Subcutaneous abdominal adipose tissue (tissue), 5 donors: Measurements from ENCODE around the gene GARNL3.
A peak's percentile ranks its signal among the peaks of the same experiment; 100 is the strongest.

Experiments used
- H3K27ac ChIP-seq: one replicate; pipeline ENCODE4 v1.7.0; 2013; ENCODE audit warnings: low read depth, mild to moderate bottlenecking, inconsistent platforms, low read length, moderate library complexity
- H3K27me3 ChIP-seq, 5 donors: one replicate each; pipeline ENCODE4 v1.7.0; 2013; ENCODE audit warnings: low read length in 5 of 5, inconsistent platforms in 1 of 5; ENCODE audit not compliant: control insufficient read depth in 5 of 5, insufficient read depth in 4 of 5
- H3K36me3 ChIP-seq, 5 donors: one replicate each; pipeline ENCODE4 v1.7.0; 2013; ENCODE audit warnings: low read length in 5 of 5; ENCODE audit not compliant: control insufficient read depth in 5 of 5, insufficient read depth in 5 of 5
- H3K4me1 ChIP-seq, 5 donors: one replicate each; pipeline ENCODE4 v1.7.0; 2013; ENCODE audit warnings: low read length in 5 of 5, mild to moderate bottlenecking in 3 of 5, moderate library complexity in 1 of 5; ENCODE audit not compliant: control insufficient read depth in 5 of 5, insufficient read depth in 5 of 5
- H3K4me3 ChIP-seq, 5 donors: one replicate each; pipeline ENCODE4 v1.7.0; 2013; ENCODE audit warnings: low read length in 5 of 5, low read depth in 1 of 5
- H3K9ac ChIP-seq, 5 donors: one replicate each; pipeline ENCODE4 v1.7.0; 2013; ENCODE audit warnings: low read length in 5 of 5, mild to moderate bottlenecking in 4 of 5, moderate library complexity in 3 of 5
- H3K9me3 ChIP-seq, 5 donors: one replicate each; pipeline ENCODE4 v1.7.0; 2013; ENCODE audit warnings: low read length in 5 of 5; ENCODE audit not compliant: control insufficient read depth in 5 of 5
- donor health status: healthy.
- donor health status: healthy.
- donor health status: healthy.
- donor health status: healthy.
- donor health status: healthy.

Gene GARNL3

DNA sequence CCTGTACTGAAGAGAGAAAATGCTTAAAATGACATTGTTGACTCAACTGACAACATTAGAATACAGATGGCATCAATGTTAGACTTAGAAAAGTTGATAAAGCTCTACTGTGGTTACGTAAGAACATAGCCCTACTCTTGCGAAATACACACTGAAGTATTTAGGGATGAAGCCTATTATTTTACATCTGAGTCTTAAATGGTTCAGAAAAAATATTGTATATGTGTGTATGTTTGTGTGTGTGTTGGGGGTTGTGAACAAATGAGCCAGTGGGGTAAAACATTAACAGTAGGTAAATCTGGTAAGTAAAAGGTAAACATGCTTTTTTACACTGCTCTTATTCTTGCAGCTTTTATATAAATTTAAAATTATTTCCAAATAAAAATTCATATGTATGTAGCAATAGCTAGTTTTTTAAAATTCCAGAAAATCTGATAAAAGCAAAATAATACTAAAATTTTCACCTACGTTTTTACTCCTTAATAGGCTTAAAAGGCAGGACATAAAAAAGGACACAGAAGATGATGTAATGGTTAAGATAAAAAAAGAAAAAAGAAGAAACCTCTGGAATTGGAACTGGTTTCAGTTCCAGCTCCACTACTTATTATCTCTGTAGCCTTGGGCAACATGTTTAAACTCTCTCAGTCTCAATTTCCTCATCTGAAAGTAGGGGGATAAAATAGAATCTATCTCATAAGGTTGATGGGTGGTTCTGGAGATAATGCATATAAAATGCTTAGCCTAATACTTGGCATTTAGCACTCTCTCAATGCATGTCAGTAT lies 44.3 kb downstream of the GARNL3 start:
- no peak overlapping the region for H3K9ac ChIP-seq
- no peak overlapping the region for H3K27ac ChIP-seq
- H3K27me3 ChIP-seq, result no peaks in the 10 kb centered on the region
- no peaks in the 10 kb centered on the region for H3K9me3 ChIP-seq
- peaks cover 3 to 21% (median 13%) of the 10 kb centered on the region in 5 donors for H3K4me1 ChIP-seq
- H3K36me3 ChIP-seq, result peaks cover 0 to 6% (median 0%) of the 10 kb centered on the region in 5 donors
- H3K4me3 ChIP-seq, result no peak overlapping the region

DNA sequence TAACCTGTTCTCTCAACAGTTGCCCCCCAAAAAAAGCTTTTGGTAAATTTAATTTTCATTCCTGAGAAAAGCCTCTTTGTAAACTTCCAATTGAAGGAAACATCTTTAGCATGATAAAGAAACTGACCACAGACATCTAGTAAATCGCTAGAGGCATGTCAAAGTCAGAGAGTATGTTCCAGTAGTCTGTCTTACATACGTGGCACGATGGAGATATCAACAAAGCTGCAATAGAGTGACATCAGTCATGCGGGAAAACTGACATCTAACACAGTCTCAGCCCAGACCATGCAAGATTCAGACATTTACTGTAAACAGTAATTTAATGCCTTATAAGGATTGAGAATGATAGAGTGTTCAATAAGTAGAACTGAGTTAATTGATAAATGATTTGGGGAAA lies 45.1 kb downstream of the GARNL3 start:
- H3K36me3 ChIP-seq, result peaks cover 0 to 10% (median 0%) of the 10 kb centered on the region in 5 donors
- peaks cover 3 to 21% (median 13%) of the 10 kb centered on the region in 5 donors for H3K4me1 ChIP-seq
- H3K4me3 ChIP-seq, result no peak overlapping the region
- H3K9me3 ChIP-seq, result no peaks in the 10 kb centered on the region
- H3K27me3 ChIP-seq, result no peaks in the 10 kb centered on the region
- no peak overlapping the region for H3K9ac ChIP-seq
- no peak overlapping the region for H3K27ac ChIP-seq

DNA sequence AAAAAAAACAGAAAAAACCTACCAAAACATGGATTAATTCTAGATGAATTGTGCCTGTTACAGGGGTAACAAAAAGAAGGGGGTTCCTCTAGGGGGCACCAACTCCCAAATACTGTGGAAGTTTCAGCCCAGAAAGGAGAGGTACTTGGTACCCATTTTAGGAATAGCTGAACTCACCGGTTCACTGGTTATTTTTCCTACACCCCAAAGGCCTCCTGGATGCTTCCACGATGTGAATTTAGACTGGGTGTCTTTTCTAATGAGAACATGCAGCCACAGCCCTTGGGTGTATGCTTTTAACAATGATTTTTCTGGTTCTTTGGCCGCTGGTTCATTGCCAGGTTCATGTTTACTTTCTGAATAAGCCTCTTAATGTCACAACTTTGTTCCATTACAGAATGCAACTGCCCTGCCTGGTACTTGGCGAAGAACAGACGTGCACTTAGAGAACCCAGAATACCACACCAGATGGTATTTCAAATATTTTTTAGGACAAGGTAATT lies 46.7 kb downstream of the GARNL3 start:
- Histone ChIP-seq H3K27ac (peak overlapping the region; percentile 67), H3K4me3 (peak overlapping the region in 1 of 5 donors; percentile 3), H3K4me1 (peaks cover 3 to 21% (median 13%) of the 10 kb centered on the region in 5 donors), H3K9ac (peak overlapping the region in 1 of 5 donors; percentile 28), H3K27me3 (no peaks in the 10 kb centered on the region), H3K36me3 (peaks cover 0 to 10% (median 0%) of the 10 kb centered on the region in 5 donors), H3K9me3 (no peaks in the 10 kb centered on the region)

DNA sequence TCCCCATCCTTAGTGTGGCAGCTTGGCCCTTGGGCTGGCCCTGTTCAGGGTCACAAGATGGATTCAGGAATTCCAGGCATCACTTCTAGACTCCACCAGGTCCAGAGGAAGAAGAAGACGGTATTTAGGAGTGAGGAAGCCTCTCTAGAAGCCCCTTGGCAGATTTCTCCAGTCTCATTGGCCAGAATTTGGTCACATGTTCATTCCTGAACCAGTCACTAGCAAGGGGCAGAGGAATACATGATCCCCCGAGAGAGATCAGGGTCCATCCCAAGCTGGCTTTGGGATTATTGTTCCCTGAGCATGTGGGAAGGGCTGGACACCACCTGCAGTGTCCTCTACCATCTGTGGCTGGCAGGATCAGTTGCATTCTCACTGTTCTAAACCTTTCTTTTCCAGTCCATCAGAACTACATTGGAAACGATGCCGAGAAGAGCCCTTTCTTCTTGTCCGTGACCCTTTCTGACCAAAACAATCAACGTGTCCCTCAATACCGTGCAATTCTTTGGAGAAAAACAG lies 48.5 kb downstream of the GARNL3 start:
- no peaks in the 10 kb centered on the region for H3K27me3 ChIP-seq
- peaks cover 0 to 10% (median 0%) of the 10 kb centered on the region in 5 donors for H3K36me3 ChIP-seq
- no peak overlapping the region for H3K27ac ChIP-seq
- H3K4me1 ChIP-seq, result peaks cover 3 to 27% (median 15%) of the 10 kb centered on the region in 5 donors
- H3K9me3 ChIP-seq, result no peaks in the 10 kb centered on the region
- H3K9ac ChIP-seq, result no peak overlapping the region
- H3K4me3 ChIP-seq, result no peak overlapping the region

DNA sequence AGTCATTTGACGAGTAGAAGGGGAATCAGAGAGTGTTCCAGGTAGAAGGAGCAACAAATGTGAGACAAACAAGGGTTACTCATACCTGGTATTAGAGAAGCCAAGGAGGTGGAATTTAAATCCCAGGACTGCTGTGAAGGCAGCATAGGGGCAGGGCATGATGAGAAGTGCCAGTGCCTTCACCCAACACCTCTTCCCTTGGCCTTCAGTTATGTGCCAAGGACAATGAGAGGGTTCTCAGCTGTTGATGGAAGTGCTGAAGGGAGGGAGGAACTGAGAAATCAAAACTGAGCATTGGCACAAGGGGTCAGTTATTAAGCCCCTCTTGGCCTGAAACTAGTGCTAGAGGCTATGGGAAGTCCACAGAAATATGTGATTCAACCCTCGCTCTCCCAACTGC lies 50.3 kb downstream of the GARNL3 start:
- peaks cover 0 to 10% (median 0%) of the 10 kb centered on the region in 5 donors for H3K36me3 ChIP-seq
- no peak overlapping the region for H3K27ac ChIP-seq
- peaks cover 3 to 27% (median 9%) of the 10 kb centered on the region in 5 donors for H3K4me1 ChIP-seq
- H3K9me3 ChIP-seq, result no peaks in the 10 kb centered on the region
- H3K9ac ChIP-seq, result no peak overlapping the region
- H3K27me3 ChIP-seq, result no peaks in the 10 kb centered on the region
- no peak overlapping the region for H3K4me3 ChIP-seq

DNA sequence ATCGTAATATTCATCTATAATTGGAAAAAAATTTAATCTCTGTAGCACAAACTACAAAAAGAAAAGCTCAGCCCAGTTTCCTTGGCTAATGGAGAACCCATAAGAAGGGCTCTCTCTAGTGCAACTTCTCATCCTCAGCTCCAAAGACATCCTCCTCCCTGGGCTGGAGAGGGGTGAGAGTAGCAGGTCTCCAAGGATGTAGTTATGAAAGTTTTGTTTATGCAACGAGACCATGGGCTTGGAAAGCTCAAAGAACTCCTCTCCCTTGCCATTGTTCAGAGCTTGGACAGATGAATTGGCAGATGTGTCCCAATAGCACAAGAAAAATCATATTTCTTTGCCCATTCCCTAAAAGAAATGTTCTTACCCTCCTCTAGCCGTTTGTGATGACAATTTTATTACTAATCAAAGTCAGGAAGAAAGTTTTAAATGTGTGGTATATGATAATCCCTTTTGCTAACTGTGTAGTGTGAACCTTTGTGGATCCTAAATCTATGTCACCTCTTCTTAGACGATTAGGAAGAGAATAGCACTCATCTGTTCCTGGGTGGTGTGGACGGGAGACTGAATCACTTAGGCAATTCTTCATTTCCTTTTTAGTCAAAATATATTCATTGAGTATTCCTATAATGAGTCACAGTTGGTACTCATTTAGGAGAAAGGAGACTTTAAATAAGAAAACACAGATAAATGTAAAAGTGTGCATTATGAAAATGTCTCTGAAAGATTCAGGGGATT lies 52.2 kb downstream of the GARNL3 start:
- peaks cover 0 to 10% (median 0%) of the 10 kb centered on the region in 5 donors for H3K36me3 ChIP-seq
- peaks cover 0 to 30% (median 2%) of the 10 kb centered on the region in 5 donors for H3K4me1 ChIP-seq
- H3K27ac ChIP-seq, result no peak overlapping the region
- H3K9me3 ChIP-seq, result no peaks in the 10 kb centered on the region
- no peak overlapping the region for H3K9ac ChIP-seq
- H3K27me3 ChIP-seq, result no peaks in the 10 kb centered on the region
- no peak overlapping the region for H3K4me3 ChIP-seq

DNA sequence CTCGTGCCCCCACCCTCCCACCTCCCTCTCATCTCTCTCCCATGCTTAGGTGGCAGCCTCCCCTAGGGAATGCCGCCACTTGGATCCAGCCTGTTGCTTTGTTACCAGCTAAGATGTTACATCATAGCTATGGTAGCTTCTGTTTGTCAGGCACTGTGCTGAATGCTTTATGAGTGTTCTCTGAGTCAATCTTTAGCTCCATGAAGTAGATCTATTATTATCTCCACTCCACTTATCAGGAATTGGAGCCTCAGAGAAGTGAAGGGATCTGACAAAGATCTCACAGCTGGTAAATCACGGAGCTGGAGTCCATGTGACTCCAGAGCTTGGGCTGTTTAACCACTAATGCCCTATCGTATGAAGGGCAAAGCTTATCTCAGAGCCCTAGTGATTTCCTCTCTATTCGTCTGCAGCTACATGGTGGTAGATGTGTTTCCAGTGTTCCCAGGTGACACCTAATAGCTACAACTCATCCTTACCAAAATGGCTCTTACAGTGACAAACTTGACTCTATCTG lies 54.1 kb downstream of the GARNL3 start:
- Histone ChIP-seq H3K27ac (no peak overlapping the region), H3K4me3 (no peak overlapping the region), H3K9ac (no peak overlapping the region), H3K4me1 (peaks cover 0 to 37% (median 7%) of the 10 kb centered on the region in 5 donors), H3K9me3 (no peaks in the 10 kb centered on the region), H3K27me3 (no peaks in the 10 kb centered on the region), H3K36me3 (peaks cover 0 to 7% (median 0%) of the 10 kb centered on the region in 5 donors)

DNA sequence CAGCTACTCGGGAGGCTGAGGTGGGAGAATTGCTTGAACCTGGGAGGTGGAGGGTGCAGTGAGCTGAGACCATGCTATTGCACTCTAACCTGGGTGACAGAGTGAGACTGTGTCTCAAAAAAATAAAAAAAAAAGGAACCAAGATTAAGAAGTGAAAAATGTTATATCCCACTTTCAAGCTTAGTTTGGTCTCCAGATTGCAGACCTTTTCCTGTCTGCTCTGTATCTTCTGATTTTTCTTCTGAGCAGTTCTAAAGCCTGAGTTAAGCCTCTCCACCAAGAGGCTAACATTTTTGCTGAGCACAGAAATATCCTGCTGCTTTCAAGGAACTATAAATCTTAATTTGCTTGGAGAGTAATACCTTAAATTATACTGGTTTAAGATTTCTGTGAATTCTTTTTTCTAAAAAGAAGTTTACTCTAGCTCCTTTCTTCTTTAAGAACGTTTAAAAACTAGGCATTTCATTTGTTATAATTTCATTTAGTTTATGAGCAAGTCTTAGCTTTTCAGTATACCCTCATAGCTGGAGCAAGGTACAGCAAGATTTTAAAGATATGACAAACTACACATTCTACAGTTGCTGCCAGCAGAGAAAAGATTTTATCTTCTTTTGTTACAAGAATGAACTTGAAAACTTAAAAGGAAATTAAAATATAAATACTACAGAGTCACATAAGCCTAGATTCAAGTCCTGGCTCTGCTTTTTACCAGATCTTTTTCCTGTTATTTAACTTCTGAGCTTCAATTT lies 55.0 kb downstream of the GARNL3 start:
- Histone ChIP-seq H3K27me3 (no peaks in the 10 kb centered on the region), H3K9me3 (no peaks in the 10 kb centered on the region), H3K27ac (no peak overlapping the region), H3K36me3 (peaks cover 0 to 3% (median 0%) of the 10 kb centered on the region in 5 donors), H3K9ac (no peak overlapping the region), H3K4me3 (no peak overlapping the region), H3K4me1 (peaks cover 0 to 37% (median 7%) of the 10 kb centered on the region in 5 donors)

DNA sequence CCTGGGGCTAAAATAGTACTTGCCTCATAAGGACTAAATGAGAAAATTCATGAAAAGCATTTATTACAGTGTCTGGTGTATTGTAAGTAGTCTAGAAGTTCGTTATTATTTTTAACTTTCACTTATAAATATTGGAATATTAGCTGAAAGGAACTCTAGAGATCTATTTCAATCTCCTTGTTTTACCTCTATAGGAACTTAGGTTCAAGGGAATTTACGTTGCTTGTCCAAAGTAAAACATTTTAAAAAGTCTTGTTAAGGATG lies 55.5 kb downstream of the GARNL3 start:
- Histone ChIP-seq H3K9me3 (no peaks in the 10 kb centered on the region), H3K4me1 (peaks cover 0 to 37% (median 7%) of the 10 kb centered on the region in 5 donors), H3K27me3 (no peaks in the 10 kb centered on the region), H3K9ac (no peak overlapping the region), H3K4me3 (no peak overlapping the region), H3K36me3 (peaks cover 0 to 3% (median 0%) of the 10 kb centered on the region in 5 donors), H3K27ac (no peak overlapping the region)
